H1 (cell line): Measurements from ENCODE around the gene MARCHF3. TPM values are rescaled to one million over a fixed set of nuclear protein-coding genes. Genes with fewer than 3 reads are reported as not detected.

Source experiments
- ATF2 ChIP-seq: IDR thresholded peaks from 2 replicates; pipeline ENCODE4 v1.6.1; 2012; ENCODE audit warnings: low read length, inconsistent platforms
- BRCA1 ChIP-seq: IDR thresholded peaks from 2 replicates; pipeline ENCODE4 v1.6.1; 2012; ENCODE audit warnings: low read depth, low read length, improper control_type of control experiment
- CBX8 ChIP-seq: fragments of 300-800, 300-1000 bp; sonication (generic); IDR thresholded peaks from 2 replicates; pipeline ENCODE4 v1.7.1; 2016; ENCODE audit warnings: low read depth, low read length, borderline replicate concordance
- CHD7 ChIP-seq: fragments of 300-600 bp; sonication (generic); IDR thresholded peaks from 2 replicates; pipeline ENCODE4 v1.7.1; 2012; ENCODE audit warnings: low read length, moderate library complexity, mild to moderate bottlenecking, inconsistent platforms; ENCODE audit not compliant: insufficient replicate concordance
- CREB1 ChIP-seq: IDR thresholded peaks from 2 replicates; pipeline ENCODE4 v1.6.1; 2012; ENCODE audit warnings: inconsistent platforms
- E2F6 ChIP-seq: IDR thresholded peaks from 2 replicates; pipeline ENCODE4 v1.6.1; 2012; ENCODE audit warnings: inconsistent platforms
- EZH2 ChIP-seq: fragments of 200-600 bp; sonication (generic); IDR thresholded peaks from 2 replicates; pipeline ENCODE4 v1.7.1; 2012; ENCODE audit warnings: low read depth, mild to moderate bottlenecking, moderate library complexity, low read length, inconsistent platforms; ENCODE audit not compliant: severe bottlenecking
- GABPA ChIP-seq: IDR thresholded peaks from 2 replicates; pipeline ENCODE4 v1.6.1; 2011; ENCODE audit warnings: mild to moderate bottlenecking, low read length, moderate library complexity, borderline replicate concordance; ENCODE audit not compliant: insufficient read depth
- TAF1 ChIP-seq: IDR thresholded peaks from 2 replicates; pipeline ENCODE4 v1.6.1; 2011; ENCODE audit warnings: mild to moderate bottlenecking, low read depth, low read length
- polyA plus RNA-seq, 7 experiments: library from polyadenylated mRNA; depleted of rRNA in 3 of 7; stranded (reverse) in 5 of 7; unstranded in 2 of 7; fragments of >200 nt in 5 of 7; fragments of 200-250 nt in 2 of 7; gene quantifications; 1 replicate in 5 of 7; 2 replicates in 1 of 7; 4 replicates in 1 of 7; pipeline versions ENCODE4 v1.2.1 to v1.2.3, GENCODE V29; 2011 to 2013; ENCODE audit warnings: missing spikeins in 2 of 7, mixed read lengths in 2 of 7
- total RNA-seq: library from RNA; stranded (reverse); fragmentation: NEBNext Ultra II Directional; extraction: Animal tissue kit (Norgen Biotek cat#: 25700); gene quantifications from 2 replicates; pipeline ENCODE4 v1.2.1, GENCODE V29; 2021

MARCHF3 gene
- total and polyA plus RNA-seq, 2 of the 8 experiments (the other 6 are each of a cell fraction or from before 2014, with no cell fraction given), result 12.0 to 16.9 TPM

GRCh38 chr5:127074466-127074865, 44.1 kb upstream of the MARCHF3 start (continued):
- no peak for TF ChIP-seq CHD7
- no peak for TF ChIP-seq EZH2
- TF ChIP-seq ATF2, result no peak
- TF ChIP-seq TAF1, result no peak
- TF ChIP-seq GABPA, result no peak
- no peak for TF ChIP-seq CREB1
- TF ChIP-seq E2F6, result no peak
- TF ChIP-seq BRCA1, result no peak
- no peak for TF ChIP-seq CBX8
